ENCODE measurements around the gene TRAF4.
"Not testable (repeated sequence)": the region's sequence is repeated elsewhere in the genome, so short reads cannot be mapped to it uniquely, and the experiment has no call there.

Gene TRAF4

DNA sequence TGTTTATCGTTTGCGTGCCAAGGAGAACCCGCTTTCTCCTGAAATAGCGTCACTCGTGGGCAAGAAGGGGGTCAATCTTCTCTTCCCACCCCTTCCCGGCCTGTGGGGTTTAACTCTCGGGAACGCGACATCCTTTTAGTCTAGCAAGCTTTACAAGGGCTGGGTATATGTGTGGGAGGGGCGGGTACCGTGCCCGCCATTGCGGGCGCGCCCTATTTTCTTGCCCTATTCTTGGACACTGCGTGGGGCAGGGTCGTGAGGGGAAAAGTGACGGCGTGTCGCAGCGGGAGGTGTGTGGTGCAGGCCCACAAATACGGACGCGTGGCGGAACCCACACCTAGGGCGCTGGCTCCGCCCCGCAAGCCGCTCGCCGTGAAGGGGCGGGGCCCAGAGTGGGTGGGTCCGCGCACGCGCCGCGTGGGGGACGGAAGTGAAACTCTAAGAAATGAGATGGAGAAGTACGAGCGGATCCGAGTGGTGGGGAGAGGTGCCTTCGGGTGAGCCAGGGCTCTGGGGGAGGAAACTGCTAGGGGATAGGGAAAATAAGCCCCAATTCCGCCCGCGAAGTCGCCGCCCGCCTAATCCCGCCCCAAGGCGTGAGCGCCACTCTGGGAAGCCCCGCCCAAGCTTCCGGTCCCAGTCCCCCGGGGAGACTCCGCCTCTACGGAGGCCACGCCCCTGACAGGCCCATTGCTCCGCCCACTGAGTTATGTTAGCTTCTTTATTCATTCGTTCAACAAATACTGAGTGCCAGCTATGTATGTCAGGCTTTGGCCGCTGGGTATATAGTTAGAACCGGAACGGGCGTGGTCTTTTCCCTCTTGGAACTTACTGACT, 15.2 kb upstream of the TRAF4 start, which contains the start of gene NEK8:
TSS of gene NEK8 (plus strand) at position 425 of the 837 bp plus-strand sequence. CDS start at position 451, 26 bp downstream.
- DNase-seq (ENCODE audit: low read depth, low spot score), result peak; percentile 79

DNA sequence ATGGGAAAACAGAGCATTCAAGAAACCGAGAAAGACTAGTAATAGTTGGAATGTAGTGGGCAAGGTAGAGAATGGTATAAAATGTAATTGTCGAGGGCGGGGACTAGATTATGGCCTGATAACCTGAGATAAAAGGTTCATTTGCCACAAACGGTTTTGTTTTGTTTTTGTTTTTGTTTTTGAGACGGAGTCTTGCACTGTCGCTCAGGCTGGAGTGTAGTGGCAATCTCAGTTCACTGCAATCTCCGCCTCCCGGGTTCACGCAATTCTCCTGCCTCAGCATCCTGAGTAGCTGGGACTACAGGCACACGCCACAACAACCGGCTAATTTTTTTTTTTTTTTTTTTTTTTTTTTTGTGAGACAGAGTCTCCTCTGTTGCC, 13.9 kb upstream of the TRAF4 start:
- DNase-seq (ENCODE audit: low read depth, low spot score), result no peak

DNA sequence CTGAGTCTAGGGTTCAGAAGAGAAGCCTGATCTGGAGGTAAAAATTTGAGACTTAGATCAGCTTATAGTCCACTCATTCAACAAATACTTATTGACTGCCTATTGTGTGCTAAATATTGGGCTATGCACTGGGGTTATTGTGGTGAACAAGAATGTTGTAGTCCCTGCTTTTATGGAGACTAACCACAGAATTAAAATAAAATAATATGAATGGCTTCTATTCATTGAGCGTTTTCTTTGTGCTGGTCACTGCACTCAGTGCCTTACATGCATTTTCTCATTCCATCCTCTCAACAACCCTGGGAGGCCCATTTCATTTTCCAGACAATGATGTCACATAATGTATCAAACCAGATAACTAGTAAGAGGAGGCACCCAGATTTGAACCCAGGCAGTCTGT, 10.5 kb upstream of the TRAF4 start:
- no peak for DNase-seq (ENCODE audit: low read depth, low spot score)

DNA sequence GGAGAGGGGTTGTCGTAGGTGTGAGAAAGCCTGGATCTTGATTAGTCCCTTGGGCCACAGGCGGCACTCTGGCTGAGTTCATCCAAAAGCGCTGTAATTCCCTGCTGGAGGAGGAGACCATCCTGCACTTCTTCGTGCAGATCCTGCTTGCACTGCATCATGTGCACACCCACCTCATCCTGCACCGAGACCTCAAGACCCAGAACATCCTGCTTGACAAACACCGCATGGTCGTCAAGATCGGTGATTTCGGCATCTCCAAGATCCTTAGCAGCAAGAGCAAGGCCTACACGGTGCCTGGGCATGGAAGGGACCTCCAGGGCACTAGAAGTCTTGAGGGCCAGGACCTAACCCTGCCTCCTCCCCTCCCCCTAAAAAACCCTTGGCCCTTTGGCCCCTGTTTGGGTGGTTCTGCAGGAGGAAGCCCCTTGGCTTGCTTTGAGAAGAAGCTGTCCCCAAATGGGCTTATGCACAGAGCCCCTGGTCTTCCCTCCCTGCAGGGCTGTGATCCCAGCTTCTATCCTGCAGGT, 9.0 kb upstream of the TRAF4 start:
- DNase-seq (ENCODE audit: low read depth, low spot score), result no peak

DNA sequence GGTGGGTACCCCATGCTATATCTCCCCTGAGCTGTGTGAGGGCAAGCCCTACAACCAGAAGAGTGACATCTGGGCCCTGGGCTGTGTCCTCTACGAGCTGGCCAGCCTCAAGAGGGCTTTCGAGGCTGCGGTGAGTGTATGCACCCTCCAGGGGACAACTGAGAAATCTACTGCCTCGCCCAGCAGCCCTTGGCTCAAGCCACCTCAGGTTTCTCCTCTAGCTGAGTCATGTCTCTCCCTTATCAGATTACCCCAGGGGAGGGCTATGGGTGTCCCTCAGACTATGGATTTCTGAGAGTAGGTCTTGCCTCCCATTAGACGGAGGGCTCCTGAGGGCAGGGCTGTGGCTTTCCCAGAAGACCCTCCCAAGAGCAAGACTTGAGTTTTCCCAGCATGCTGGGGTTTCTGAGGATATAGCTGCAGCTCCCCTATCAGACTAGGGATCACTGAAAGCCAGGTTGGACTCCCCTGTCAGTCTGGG, 8.5 kb upstream of the TRAF4 start:
- no peak for DNase-seq (ENCODE audit: low read depth, low spot score)

DNA sequence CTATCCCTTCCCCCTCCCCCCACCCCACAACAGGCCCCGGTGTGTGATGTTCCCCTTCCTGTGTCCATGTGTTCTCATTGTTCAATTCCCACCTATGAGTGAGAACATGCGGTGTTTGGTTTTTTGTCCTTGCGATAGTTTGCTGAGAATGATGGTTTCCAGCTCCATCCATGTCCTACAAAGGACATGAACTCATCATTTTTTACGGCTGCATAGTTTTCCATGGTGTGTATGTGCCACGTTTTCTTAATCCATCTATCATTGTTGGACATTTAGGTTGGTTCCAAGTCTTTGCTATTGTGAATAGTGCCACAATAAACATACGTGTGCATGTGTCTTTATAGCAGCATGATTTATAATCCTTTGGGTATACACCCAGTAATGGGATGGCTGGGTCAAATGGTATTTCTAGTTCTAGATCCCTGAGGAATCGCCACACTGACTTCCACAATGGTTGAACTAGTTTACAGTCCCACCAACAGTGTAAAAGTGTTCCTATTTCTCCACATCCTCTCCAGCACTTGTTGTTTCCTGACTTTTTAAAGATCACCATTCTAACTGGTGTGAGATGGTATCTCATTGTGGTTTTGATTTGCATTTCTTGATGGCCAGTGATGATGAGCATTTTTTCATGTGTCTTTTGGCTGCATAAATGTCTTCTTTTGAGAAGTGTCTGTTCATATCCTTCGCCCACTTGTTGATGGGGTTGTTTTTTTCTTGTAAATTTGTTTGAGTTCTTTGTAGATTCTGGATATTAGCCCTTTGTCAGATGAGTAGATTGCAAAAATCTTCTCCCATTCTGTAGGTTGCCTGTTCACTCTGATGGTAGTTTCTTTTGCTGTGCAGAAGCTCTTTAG, 7.7 kb upstream of the TRAF4 start:
- not testable (repeated sequence) for DNase-seq (ENCODE audit: low read depth, low spot score)

DNA sequence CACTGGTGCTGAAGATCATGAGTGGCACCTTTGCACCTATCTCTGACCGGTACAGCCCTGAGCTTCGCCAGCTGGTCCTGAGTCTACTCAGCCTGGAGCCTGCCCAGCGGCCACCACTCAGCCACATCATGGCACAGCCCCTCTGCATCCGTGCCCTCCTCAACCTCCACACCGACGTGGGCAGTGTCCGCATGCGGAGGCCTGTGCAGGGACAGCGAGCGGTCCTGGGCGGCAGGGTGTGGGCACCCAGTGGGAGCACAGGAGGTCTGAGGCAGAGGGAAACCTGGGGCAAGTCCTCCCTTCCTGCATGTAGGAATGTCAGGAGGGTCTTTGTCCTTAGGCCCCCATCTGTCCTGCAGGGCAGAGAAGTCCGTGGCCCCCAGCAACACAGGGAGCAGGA, 6.5 kb upstream of the TRAF4 start:
- no peak for DNase-seq (ENCODE audit: low read depth, low spot score)

DNA sequence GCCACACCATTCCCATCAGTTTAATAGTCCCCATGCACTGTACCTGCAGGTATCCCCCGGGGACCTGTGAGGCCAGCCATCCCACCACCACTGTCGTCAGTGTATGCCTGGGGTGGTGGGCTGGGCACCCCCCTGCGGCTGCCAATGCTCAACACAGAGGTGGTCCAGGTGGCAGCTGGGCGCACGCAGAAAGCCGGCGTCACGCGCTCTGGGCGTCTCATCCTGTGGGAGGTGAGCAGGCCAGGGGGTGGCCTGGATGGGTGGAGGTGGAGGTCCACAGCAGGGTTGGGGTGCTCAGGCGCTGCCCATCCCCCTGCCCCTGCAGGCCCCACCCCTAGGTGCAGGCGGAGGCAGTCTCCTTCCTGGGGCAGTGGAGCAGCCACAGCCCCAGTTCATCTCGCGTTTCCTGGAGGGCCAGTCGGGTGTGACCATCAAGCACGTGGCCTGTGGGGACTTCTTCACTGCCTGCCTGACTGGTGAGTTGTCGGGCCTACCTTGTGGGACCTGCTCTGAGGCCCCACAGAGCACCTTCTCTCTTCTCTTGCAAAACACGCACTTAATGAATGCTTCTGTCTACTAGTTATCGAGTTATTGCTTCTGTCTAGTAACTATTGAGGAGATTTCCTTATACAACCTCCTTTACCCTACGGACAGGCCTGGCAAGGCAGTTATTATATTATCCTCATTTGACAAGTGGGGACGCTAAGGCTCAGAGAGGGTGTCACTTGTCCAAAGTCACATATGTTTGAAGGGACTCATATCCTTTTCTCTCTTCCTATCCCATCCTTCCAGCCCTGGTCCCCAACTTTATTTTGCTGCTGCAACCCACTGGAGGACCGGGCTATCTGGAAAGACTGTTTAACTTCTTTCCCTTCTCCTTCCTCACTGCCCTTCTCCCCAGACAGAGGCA, 5.8 kb upstream of the TRAF4 start:
- DNase-seq (ENCODE audit: low read depth, low spot score), result no peak

DNA sequence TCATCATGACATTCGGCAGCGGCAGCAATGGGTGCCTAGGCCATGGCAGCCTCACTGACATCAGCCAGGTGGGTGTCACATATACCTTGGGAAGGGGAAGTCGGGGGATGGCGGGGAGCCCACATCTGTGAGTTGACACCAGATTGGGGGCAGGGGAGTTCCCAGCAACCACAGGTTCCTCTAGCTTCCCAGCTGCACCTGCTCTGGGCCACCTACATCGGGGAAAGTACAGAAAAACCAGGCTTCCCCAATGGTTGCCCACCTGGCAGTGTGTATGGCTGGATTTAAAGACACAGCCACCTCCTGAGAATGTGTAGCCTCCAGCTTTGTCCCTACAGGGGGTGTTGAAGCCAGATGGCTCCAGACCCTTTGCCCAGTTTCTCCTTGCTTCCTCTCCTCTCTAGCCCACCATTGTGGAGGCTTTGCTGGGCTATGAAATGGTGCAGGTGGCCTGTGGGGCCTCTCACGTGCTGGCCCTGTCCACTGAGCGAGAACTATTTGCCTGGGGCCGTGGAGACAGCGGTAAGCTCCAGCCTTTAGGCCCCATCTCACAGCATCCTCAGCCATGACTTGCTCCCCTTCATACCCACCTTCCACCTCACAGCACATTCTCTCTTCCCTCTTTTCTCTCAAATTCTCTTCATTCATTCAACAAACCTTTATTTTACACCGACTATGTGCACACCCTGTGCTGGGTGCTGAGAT, 5.0 kb upstream of the TRAF4 start:
- no peak for DNase-seq (ENCODE audit: low read depth, low spot score)

DNA sequence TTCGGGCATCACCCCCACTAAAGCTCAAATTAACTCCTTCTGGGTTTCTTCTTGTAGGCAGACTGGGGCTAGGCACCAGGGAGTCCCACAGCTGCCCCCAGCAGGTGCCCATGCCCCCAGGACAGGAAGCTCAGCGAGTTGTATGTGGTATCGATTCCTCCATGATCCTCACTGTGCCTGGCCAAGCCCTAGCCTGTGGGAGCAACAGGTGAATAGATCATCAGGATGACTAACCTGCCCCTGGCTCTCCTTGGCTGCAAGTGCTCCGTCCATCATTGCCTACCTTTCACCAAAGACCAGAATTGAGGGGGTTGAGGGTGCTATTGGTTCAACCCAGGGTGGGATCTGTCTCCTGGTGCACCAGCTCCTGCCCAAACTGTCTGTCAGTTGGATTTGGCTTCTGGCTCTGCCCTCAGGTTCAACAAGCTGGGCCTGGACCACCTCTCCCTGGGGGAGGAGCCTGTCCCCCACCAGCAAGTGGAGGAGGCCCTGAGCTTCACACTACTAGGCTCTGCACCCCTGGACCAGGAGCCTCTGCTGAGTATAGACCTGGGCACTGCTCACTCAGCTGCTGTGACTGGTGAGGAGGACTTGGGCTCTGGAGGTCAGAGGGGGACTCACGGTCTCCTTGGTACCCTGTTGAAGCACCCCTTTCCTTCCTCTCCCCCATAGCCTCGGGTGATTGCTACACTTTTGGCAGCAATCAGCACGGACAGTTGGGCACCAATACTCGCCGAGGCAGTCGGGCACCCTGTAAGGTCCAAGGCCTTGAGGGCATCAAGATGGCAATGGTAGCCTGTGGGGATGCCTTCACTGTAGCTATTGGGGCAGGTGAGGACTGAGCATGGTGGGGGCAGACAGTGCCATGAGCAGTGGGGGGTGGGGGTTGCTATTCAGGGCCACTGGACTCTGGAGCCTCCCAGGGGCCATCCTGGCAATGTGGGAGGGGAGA, 3.1 kb upstream of the TRAF4 start:
- DNase-seq (ENCODE audit: low read depth, low spot score), result no peak

DNA sequence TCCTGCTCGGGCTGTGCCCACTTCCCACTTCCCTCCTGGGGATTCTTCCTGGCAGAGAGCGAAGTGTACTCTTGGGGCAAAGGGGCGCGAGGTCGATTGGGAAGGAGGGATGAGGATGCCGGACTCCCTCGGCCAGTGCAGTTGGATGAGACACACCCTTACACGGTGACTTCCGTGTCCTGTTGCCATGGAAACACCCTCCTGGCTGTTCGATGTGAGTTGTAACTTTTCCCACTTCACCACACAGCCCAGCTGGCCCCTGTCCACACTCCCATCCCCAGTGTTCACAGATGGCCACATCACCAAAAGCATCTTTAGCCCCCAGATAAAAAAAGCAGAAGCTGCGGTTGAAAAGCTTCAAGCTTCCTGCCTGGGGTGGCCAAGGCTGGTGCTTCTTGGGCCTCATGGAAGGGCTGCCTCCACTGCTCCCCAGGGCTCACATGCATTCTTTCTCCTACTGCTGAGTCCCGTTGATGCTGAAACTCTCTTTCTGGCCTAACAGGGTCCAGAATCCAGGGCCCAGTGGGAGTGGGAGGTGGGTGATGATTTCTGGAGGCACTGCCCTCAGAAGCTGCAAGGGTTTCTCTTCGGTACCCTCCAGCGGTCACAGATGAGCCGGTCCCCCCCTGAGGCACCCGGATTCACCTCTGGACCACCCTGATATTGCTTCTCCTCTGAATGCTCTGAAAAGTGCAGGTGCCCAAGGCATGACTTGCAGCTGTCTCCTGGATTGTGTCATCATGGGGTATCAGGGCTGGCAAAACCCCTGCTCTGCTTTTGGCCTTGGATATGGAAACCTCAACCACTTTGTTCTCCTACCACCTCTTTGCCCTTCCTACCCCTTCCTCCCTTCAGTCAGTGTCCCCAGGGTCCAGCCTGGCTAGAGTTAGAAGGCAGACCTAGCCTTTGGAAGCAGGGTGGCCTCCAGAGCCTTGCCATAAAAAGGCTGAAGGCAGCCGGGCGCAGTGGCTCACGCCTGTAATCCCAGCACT, 2.2 kb upstream of the TRAF4 start:
- DNase-seq (ENCODE audit: low read depth, low spot score), result no peak

DNA sequence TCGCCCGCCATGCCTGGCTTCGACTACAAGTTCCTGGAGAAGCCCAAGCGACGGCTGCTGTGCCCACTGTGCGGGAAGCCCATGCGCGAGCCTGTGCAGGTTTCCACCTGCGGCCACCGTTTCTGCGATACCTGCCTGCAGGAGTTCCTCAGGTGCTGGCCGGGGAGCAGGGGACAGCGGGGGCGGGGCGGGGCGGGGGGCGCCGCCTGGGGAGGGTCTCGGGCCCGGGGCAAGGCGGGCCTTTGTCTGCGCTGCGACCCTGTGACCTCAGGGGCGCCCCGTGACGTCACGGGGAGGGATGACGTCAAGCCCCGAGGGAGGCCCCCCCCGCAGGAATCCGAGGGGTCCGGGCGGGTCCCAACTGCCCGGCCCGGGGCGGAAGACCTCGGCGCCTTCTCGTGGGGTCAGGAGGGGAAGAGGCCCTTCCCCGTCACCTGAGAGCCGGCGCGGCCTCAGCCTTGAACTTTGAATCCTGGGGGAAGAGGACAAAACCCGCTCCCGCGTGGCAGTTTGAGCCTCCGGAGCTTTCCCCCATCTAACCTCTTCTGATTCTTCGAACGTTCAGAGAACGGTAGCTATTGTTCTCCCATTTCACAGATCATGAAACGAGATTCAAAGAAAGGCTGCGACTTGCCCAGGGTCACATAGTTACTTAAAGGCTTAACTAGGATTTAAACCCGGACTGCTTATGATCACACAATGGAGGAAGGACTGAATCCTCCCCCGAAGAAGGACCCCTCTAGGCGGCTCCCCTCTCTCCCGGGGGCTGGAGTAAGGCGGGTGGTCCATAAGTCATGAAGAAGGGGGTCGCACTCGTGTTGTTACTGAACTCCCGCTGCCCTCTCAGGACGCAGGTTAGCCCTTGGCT, 527 bp downstream of the TRAF4 start:
- DNase-seq (ENCODE audit: low read depth, low spot score), result no peak

DNA sequence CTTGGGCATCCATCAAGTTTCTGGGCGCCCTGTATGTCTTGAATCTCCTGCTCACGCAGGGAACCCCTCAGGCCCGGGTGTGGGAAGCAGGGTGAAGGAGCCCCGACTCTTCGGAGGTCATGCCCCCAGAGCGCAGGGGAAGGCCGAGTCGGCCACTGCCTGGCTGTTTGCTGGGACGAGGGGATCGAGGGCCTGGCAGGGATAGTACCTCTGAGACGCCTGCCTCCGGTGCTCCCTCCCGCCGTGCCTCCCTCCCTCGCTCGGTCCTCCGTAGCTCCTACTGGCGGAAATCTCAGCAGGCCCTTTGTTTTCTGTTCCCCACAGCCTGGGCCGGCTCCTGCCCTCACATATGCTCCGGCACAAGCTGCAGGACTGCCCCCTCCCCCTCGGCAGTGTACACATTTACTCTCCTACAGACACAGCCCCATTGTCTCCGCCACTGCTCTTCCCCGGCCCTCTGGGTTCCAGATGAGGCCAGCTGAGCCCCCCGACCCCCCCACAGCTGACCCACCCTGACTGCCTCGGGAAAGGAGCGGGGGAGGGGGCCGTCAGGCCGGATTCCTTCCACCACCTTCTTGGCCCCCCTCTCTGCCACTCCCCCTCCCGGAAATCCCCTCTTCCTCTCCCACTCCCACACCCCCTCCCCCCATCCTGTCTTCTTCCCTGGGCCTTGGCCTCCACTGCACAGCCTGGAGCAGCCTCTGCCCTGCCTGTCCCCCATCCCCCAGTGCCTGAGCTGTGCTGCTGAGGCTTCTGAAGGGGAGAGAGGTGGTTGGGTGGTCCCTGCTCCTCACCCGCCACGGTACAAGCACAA, 1.4 kb downstream of the TRAF4 start:
- DNase-seq (ENCODE audit: low read depth, low spot score), result no peak

DNA sequence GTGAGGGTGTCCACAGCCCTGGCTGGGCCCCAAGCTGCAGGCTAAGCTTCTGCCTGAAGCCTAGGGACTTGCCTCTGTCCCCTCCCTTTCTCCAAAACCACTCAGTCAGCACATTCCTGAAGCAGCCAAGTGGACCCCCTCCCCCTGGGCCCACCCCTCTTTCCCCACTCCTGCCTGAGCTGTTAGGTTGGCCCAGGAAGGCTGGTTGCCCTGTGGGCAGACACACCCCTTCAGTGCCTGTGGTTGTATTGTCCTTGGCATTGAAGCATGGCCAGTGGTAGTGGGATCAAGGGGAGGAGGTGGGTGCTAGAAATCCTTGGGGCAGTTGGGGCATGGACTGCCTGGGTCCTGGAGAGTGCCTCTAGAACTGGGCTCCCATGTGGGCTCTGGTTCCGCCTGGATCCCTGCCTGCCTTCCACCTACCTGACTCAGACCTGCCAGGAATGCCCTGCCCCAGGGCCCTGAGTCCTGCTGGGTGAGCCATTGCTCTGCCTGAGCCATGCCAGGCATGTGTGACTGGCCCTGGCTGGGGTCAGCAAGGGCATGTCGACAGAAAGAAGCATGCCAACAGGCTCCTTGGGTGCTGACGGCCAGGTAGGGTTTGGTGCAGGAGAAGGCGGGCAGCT, 2.1 kb downstream of the TRAF4 start:
- DNase-seq (ENCODE audit: low read depth, low spot score), result no peak

DNA sequence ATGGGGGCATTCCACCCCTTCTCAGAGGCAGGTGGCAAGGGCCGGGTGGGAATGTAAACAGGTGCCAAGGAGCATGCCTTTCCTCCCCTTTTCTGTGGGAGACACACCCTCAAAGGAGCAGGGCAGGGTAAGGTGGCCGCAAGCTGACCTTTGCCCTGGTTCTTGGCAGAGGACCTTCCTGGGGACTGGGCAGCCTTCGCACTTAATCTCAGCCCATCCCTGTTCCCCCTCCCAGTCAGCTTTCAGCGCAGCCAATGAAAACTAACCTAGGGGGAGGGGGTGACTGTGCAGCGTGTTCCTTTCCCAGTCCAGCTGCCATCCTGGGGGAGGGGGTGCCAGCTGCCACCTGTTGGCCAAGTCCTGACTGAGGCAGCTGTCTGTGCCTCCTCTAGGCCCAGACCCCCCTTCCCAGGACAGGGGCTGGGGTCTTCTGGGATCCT, 2.8 kb downstream of the TRAF4 start:
- DNase-seq (ENCODE audit: low read depth, low spot score), result no peak

Data from brain pericyte (primary cell).